HG02588 (cell line): ENCODE results near the gene CD300LF.

ENCODE experiments used
- ATAC-seq: cut with Tn5 transposase; IDR thresholded peaks from one replicate; pipeline ENCODE4 v1.9.1; 2021; ENCODE audit warnings: mild to moderate bottlenecking, moderate library complexity; ENCODE audit not compliant: unreplicated experiment

The CD300LF gene

DNA sequence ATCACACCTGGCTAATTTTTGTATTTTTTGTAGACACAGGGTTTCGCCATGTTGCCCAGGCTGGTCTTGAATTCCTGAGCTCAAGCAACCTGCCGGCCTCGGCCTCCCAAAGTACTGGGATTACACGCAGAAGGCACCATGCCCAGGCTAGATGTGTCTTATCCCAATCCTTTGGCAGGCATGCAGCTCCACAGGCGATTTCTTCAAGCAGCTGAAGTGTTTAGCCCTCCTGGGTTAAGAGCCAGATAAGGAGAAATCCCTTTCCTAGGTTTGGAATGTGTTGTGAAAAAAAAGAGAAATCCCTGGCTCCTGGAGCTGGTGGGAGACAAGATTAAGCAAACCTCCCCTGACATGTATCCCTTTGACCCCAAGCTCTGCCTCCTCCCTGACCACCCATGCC, 33.7 kb upstream of the CD300LF start:
- no peak for ATAC-seq

GRCh38 chr17:74745548-74746177, 32.9 kb upstream of the CD300LF start:
- no peak for ATAC-seq

- ATAC-seq = no peak
Observed at GRCh38 chr17:74744714-74745547, 32.2 kb upstream of the CD300LF start.

DNA sequence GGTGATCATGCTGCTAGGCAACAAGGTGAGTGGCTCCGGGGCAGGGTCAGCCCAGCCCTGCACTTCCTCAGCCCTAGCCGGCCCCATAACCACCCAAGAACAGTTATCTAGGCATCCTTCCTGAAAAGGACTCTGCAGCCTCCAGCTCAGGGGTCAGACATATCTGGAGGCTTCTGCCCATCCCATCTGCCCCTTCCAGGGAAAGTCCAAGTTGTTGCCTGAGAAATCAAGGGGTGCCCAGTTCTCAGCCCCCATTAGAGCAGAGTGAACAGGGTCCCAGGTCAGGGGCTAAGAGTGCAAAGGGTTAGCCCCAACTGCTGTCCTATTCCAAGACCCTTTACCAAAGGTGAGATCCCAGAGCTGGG, 31.6 kb upstream of the CD300LF start:
- ATAC-seq = no peak

- ATAC-seq = no peak
Observed at GRCh38 chr17:74743755-74744154, 31.0 kb upstream of the CD300LF start.

- no peak for ATAC-seq
Observed at GRCh38 chr17:74742978-74743545, 30.3 kb upstream of the CD300LF start.

GRCh38 chr17:74742153-74742515, 29.4 kb upstream of the CD300LF start:
- ATAC-seq = no peak

DNA sequence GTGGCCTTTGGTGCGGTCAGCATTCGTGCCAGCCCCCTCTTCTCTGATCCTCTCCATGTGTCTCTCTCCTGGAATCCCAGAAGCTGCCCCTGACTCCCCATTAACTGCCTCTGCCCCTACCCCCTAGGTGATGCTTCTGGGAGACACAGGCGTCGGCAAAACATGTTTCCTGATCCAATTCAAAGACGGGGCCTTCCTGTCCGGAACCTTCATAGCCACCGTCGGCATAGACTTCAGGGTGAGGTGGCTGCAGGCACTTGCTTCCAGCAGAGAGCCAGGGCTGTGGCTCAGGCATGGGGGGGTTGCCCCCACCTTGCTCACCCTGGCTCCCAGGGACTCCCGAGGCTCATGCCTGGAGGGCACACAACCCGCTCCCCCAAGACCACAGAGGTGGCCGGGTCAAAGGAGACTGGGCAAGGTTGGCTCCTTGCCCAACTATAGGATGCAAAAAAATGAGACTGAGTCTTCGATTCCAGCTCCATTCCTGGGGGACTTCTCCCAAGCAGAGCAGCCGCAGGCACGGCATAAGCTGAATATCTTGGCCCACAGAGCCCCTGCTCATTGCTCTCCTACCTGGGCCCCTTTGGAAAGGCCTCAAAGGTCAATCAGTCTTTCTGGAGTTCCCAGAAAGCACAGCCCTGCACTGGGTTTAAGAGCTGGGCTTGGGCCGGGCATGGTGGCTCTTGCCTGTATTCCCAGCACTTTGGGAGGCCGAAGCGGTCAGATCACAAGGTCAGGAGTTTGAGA, 28.1 kb upstream of the CD300LF start:
- no peak for ATAC-seq

GRCh38 chr17:74740173-74740572, 27.4 kb upstream of the CD300LF start:
- ATAC-seq = no peak

DNA sequence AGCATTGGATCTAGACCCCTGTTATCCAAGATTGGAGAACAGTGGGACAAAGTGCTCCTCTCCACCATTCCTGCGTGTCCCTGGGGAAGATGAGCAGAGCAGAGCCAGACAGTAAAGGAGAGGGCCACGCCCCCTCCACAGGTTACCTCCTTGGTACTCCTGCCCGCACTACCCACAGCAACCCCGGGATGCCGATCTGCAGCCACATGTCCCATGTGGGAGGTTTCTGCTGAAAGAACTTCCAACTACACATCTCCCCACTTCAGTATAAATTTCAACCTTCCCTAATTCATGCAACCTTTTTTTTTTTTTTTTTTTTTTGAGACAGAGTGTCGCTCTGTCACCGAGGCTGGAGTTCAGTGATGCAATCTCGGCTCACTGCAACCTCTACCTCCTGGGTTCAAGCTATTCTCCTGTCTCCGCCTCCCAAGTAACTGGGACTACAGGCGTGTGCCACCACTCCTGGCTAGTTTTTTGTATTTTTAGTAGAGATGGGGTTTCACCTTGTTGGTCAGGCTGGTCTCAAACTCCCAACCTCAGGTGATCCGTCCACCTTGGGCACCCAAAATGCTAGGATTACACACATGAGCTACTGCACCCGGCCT, 26.6 kb upstream of the CD300LF start:
- no peak for ATAC-seq

GRCh38 chr17:74738051-74738996, 25.6 kb upstream of the CD300LF start:
- ATAC-seq = peak; percentile 44

DNA sequence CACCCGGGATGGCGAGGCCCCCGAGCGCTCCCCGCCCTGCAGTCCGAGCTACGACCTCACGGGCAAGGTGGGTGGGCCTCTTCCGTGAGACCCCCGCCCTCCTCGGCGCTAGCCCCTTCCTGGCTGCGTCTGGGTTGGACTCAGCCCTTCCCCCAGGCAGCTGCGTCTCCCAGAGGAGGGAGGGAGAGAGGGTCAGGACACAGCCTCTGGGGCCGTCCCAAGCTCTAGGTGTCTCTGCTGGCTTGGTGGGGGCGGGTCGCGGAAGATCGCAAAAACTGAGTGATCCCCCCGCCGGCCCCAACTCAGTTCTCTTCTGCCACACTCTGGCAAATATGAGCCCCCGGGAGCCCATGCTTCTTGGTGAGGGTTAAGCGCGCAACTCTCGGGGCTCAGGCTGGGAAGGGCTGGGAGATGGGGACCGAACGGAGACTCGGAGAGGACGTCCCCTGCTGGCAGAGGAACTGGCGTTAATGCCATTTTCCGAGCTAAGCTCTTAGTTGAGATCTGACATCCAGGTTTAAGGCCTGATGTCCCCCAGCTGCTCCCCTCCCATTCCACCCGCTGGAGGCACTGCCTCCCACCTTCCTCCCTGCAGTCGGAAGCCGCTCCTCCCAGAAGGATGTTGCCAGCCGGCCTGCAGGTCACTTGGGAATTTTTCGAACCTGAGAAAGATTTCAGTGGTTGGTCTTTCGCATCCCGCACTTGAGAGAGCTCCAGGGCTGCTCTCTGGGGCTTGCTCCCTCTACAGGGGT, 24.8 kb upstream of the CD300LF start:
- no peak for ATAC-seq

- ATAC-seq = no peak
Observed at GRCh38 chr17:74736513-74737298, 24.0 kb upstream of the CD300LF start, which contains the start of gene RAB37. TSS of gene RAB37 (plus strand) at chr17:74737256. CDS start at chr17:74737273, 17 bp downstream.

- ATAC-seq = no peak
Observed at GRCh38 chr17:74734256-74734655, 21.5 kb upstream of the CD300LF start.

- ATAC-seq = no peak
Observed at GRCh38 chr17:74733365-74734122, 20.8 kb upstream of the CD300LF start.

DNA sequence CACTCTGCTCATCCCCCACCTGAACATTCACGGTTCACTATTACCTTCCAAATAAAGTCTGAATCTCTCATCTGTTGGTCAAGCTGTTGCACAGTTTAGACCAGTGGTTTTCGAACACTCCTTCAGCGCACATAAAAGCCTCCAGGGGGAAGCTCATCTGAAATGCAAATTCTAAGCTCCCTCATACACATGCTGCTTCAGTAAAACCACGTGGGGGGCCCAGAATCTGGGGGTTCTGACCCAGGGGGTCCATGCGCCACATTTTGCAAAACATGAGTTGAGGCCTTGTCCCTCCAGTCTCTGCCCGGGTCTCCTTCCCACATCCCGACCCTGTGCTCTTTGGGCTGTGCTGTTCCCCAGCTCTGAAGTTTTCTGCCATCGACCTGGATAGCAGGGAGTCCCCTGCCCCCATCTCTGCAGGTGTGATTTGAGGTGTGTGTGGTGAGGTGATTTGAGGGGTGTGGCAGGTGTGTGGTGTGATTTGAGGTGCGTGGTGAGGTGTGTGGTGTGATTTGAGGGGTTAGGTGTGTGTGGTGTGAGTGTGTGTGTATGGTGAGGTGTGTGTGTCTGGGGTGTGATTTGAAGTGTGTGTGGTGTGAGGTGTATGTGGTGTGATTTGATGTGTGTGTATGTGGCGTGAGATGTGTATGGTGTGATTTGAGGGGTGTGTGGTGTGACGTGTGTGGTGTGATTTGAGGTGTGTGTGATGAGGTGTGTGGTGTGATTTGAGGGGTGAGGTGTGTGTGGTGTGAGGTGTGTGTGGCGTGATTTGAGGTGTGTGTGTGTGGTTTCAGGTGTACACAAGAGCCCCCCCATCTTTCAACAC, 19.5 kb upstream of the CD300LF start:
- ATAC-seq = no peak

DNA sequence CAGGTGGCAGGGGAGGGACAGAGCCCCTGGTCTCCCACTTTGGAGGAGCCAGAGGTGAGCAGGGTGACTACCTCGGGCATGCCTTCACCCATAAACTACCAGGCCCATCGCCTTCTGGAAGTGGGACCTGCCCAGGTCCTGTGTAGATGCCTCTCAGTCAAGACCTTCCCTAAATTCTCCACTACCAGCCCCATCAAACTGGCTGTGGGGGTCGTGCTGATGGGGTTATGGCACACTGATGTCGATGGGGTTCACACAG, 18.6 kb upstream of the CD300LF start:
- no peak for ATAC-seq
